Esophagus mucosa (tissue), 1 donor: ENCODE measurements around the gene MYH13. TPM values are rescaled to one million over a fixed set of nuclear protein-coding genes. Genes with fewer than 3 reads are reported as not detected.

Source experiments
- ATAC-seq: fragments of 200-7000 bp; cut with Tn5 transposase; one replicate; pipeline ENCODE4 v1.9.1; 2020
- total RNA-seq: library from RNA; stranded (reverse); gene quantifications from one replicate; pipeline ENCODE4 v1.2.4, GENCODE V29; 2023
- donor health status: DM: yes; HTN: yes; CAD: no.

Gene MYH13
- total RNA-seq, 1 donor from 2014 or later = 0.16 TPM

- no peak for ATAC-seq
Measured at GRCh38 chr17:10339051-10339450, 33.8 kb downstream of the MYH13 start.

- ATAC-seq = no peak
Measured at GRCh38 chr17:10337976-10338375, 34.8 kb downstream of the MYH13 start.

GRCh38 chr17:10337136-10337535 is 35.7 kb downstream of the MYH13 start:
- no peak for ATAC-seq

GRCh38 chr17:10336393-10336792 is 36.4 kb downstream of the MYH13 start:
- no peak for ATAC-seq

DNA sequence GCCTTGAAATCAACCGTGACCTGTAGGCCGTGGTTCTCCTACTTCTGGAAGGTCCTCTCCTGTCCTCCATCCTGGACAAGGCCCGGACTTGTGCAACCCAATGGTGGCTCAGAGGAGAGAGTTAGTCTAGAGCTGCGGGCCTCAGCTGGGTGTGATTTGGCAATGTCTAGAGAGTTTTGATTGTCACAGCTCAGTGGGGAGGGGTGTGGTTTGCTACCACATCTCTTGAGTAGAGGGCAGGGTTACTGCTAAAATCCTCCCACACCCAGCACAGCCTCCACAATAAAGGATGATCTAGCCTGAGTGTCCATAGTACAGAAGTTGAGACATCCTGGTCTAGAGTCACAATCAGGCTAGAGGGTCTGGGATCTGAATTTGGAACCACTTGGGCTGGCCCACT is 40.3 kb downstream of the MYH13 start:
- no peak for ATAC-seq

DNA sequence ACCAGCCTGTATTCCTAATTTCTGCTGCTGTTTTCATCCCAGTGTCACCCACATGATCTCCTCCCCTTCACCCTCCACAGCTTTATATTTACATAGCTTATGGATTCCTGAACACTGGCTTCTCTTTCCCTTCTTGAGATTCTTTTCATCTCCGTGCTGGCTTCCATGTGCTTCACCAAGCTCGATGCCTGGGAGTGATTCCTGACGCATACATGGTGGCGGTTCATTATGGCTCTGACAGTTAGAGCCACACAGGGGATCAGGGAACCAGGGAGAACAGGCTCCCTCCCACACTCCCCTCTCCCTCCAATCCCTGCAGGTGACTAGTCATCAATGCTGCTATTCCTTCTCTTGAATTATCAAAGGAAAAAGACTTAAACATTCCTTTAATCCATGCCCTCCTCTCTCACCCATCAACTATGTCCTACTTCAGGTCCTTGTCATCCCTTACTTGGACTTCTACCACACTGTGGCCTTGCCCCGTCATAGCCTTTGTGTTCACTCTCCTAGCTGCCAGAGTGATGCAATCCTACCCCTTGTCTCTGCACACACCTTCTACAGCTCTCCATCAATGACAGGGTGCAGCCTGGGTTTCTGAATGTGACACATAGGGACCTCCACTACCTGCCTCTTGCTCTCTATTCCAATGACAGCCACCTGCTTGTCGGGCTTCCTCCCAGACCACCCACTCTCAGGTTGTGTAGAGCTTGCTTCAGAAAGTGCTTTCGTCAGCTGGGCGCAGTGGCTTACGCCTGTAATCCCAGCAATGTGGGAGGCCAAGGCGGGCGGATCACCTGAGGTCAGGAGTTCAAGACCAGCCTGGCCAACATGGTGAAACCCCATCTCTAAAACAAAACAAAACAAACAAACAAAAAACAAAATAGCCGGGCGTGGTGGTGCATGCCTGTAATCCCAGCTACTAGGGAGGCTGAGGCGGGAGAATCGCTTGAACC is 43.6 kb downstream of the MYH13 start:
- no peak for ATAC-seq

DNA sequence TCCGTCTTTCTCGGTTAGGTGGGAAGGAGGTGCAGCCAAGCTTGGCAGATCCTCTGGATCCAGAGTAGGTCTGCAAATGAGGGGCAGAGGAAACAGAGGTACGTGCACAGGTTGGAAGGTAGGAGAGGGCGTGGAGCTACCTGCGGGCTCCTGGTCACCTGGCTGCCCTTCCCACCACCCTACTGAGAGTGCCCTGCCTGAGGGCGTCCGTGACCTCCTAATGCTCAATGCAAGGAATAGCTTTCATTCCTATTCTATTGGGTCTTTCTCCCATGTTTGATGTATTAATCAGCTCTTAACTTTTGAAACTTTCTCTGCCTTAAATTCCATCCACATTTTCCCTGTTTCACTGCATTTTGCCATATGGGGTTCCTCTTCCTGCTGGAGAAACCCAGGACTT is 44.6 kb downstream of the MYH13 start:
- no peak for ATAC-seq

DNA sequence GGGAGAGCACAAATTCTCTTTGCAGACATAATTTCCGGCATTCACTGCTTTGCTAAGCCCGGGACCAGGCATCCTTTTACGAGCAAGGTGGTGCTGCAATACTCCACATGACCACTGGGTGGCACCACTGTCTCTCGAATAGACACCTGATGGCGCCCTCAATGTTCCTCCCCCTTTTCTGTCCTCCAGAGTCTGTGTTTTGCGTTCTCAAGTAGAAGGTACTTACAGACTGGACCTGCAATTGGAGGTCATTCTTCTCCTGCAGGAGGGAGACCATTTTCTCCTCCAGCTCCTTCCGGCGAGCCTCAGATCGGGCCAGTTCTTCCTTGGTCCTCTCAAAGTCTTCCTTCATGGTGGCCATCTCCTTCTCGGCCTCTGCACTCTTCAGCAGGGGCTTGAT is 45.2 kb downstream of the MYH13 start:
- ATAC-seq = peak; percentile 75

GRCh38 chr17:10325031-10325695 is 47.6 kb downstream of the MYH13 start:
- ATAC-seq = no peak

DNA sequence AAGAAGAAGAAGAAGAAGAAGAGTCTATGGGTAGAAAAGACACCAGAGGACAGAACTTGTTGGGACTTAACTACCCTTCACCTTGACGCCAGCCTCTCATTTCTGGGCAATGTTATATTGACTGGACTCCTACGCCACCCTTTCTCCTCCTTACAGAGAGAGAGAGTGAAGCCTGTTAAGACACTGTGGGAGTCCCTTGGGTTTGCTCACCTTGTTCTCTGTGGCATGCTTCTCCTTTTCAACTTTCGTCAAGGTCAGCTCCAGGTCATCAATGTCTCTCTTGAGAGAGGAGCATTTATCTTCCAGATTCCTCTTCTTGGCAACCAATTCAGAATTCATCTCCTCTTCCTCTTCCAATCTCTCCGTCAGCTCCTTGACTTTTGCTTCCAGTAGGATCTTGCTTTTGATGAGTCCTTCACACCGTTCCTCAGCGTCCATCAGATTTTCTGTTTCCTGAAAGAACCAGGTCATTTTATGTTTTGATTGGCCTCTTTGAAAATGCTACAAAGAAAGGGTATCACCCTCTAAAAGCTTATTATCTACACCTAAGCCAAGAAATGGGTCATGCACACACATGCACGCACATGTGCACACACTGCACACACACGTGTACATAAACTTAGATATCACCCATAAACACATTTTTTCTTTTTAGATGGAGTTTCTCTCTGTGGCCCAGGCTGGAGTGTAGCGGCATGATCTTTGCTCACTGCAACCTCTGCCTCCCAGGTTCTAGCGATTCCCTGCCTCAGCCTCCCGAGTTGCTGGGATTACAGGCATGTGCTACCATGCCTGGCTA is 48.8 kb downstream of the MYH13 start:
- no peak for ATAC-seq

DNA sequence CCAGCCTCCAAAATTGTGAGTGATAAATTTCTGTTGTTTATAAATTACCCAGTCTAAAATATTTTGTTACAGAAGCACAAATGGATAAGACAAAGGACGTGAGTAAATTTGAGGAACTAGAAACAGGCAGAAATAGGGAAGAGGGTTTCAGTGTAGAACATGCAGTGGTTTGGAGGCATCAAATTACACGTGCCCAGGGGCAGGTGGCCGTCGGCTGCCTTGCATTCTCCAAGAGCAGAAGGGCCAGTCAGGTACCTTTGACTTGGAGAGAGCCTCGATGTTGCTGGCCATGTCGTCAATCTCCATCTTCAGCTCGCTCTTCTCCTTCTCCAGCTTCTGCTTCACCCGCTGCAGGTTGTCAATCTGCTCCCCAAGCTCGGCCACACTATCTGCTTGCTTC is 54.3 kb downstream of the MYH13 start:
- no peak for ATAC-seq

DNA sequence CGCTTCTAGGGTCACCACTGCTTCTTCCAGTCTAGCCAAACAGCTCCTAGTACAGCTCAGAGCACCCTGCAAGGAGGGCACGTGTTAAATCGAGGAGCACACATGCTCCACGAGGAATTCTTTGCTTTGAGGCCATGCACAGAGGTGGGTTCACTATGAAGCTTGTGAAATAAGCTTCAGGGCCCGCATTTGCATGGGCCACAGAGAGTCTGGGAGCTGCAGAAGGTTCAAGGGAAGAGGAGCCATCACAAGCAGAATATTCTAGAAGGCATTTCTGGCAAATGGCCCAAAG is 55.3 kb downstream of the MYH13 start:
- no peak for ATAC-seq

GRCh38 chr17:10316801-10317542 is 55.8 kb downstream of the MYH13 start:
- ATAC-seq = peak; percentile 50

DNA sequence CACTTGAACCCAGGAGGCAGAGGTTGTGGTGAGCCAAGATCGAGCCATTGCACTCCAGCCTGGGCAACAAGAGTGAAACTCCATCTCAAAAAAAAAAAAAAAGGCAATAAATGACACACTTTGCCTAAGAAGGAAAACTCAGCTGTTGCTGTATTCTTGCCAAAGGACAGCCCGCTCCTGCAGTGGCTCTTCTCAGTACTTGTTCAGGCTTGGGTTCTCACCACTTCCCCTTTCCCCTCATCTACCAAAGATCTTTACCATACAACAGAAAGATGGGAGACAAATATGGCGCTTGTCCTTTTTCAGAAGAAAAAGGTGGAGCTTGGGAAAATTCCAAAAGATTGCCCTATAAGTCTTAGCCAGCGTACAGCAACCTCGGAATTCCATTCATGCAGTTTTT is 58.5 kb downstream of the MYH13 start:
- ATAC-seq = no peak

DNA sequence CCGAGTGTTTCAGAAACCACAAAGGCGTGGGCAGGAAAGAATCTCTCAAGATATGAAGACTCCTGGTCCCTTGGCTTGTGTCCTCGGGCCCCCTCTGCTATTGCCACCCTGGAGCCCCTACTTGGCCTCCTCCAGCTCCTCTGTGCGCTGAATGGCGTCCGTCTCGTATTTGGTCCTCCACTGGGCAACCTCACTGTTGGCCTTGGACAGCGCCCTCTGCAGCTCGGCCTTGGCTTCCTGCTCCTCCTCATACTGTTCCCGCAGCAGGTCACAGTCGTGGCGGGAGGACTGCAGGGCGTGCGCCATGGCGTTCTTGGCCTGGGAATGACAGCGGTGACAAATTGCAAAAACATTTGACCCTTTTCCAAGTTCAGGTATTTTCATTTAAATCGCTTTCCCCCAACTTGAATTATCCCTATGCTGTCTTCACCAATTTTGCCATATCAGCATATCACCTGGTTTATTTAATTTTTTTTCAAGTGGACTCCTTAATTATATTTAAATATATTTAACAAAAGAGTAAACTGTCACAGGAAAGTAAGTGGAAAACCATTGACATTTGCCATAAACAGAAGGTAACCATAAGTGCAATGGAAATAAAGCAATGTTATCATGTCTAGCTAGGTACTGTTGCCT is 59.7 kb downstream of the MYH13 start:
- ATAC-seq = no peak

- ATAC-seq = peak; percentile 98
Measured at GRCh38 chr17:10311131-10311530, 61.7 kb downstream of the MYH13 start.

- ATAC-seq = no peak
Measured at GRCh38 chr17:10309003-10309974, 63.5 kb downstream of the MYH13 start.

- no peak for ATAC-seq
Measured at GRCh38 chr17:10306585-10306984, 66.2 kb downstream of the MYH13 start.

DNA sequence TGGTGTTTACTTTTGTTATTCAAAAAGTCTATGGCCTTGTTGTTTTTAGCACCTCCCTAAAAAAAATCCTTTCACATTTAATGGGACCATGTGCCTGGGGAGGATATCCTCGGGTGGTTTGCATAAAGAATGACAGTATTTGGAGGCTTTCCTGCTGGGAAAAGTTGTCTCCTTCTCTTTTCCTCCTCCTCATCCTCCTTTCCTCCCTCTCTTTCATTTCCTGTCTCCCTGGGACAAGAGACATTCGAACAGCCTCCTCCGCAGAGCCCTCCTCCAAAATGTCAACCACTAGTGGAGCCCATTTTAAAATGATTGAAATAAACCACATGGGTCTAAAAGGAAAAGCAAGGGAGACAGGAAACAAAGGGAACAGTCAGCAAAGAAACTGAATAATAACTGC is 67.4 kb downstream of the MYH13 start:
- no peak for ATAC-seq

GRCh38 chr17:10304758-10305300 is 68.0 kb downstream of the MYH13 start:
- ATAC-seq = no peak

- no peak for ATAC-seq
Measured at GRCh38 chr17:10297691-10298090, 75.1 kb downstream of the MYH13 start.
